22Rv1 (cell line): Measurements from ENCODE around the gene TJP3.

Source experiments
- ZFX ChIP-seq: fragments of 450-650 bp; IDR thresholded peaks from 2 replicates; pipeline ENCODE4 v1.6.1; 2017; ENCODE audit warnings: antibody characterized with exemption, borderline replicate concordance
- TF ChIP-seq, protein P1 (sequence below): fragments of 450-650 bp; IDR thresholded peaks from 2 replicates; pipeline ENCODE4 v1.5.1; 2017; ENCODE audit warnings: mild to moderate bottlenecking

DNA sequence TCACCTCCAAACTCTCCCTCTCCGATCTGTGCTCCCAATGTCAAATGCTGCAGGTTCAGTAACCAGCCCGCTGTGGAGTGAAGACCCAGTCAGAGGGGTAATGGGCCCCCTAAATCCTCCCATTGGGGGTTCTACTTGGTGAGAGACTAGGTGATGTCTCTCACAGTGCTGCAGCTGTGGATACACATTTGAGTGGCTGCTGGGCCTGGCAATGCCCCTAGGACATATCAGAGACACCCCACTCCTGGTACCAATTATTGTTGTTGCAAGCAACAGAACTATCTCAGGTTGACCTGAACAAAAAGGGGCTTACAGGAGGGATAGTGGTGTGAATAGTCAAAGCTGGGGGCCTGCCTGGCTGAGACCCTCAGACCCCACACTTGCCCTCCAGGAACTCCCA lies 73.4 kb downstream of the TJP3 start:
- TF ChIP-seq, protein P1, sequence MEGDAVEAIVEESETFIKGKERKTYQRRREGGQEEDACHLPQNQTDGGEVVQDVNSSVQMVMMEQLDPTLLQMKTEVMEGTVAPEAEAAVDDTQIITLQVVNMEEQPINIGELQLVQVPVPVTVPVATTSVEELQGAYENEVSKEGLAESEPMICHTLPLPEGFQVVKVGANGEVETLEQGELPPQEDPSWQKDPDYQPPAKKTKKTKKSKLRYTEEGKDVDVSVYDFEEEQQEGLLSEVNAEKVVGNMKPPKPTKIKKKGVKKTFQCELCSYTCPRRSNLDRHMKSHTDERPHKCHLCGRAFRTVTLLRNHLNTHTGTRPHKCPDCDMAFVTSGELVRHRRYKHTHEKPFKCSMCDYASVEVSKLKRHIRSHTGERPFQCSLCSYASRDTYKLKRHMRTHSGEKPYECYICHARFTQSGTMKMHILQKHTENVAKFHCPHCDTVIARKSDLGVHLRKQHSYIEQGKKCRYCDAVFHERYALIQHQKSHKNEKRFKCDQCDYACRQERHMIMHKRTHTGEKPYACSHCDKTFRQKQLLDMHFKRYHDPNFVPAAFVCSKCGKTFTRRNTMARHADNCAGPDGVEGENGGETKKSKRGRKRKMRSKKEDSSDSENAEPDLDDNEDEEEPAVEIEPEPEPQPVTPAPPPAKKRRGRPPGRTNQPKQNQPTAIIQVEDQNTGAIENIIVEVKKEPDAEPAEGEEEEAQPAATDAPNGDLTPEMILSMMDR: no peak
- no peak for TF ChIP-seq ZFX
